Occipital lobe (tissue), 2 donors: Measurements from ENCODE around the gene UFD1. TPM values are rescaled to one million over a fixed set of nuclear protein-coding genes. Genes with fewer than 3 reads are reported as not detected.
"Not testable (repeated sequence)": the region's sequence is repeated elsewhere in the genome, so short reads cannot be mapped to it uniquely, and the experiment has no call there.

Experiments used
- DNase-seq: peaks from one replicate; lab custom pipeline; 2025; lab: John Stamatoyannopoulos, UW
- total RNA-seq: library from RNA; depleted of rRNA; stranded (reverse); fragments of >200 nt; gene quantifications from one replicate; pipeline ENCODE4 v1.2.3, GENCODE V29; 2014

The UFD1 gene
- total RNA-seq, 1 donor from 2014 or later, result 22.3 TPM

- no peak for DNase-seq
Observed at GRCh38 chr22:19449422-19449767, 29.6 kb downstream of the UFD1 start.

- no peak for DNase-seq
Observed at GRCh38 chr22:19448739-19449421, 30.1 kb downstream of the UFD1 start.

- peak; percentile 68 for DNase-seq
Observed at GRCh38 chr22:19448076-19448607, 30.9 kb downstream of the UFD1 start.

GRCh38 chr22:19447330-19448075, 31.5 kb downstream of the UFD1 start, which contains the start of gene C22orf39:
TSS of gene C22orf39 (minus strand) at chr22:19447711. CDS start at chr22:19447688, 23 bp downstream.
- DNase-seq, result peak; percentile 89

- DNase-seq, result no peak
Observed at GRCh38 chr22:19446603-19447329, 32.2 kb downstream of the UFD1 start.

GRCh38 chr22:19445279-19445982, 33.6 kb downstream of the UFD1 start:
- DNase-seq, result not testable (repeated sequence)

- DNase-seq, result no peak
Observed at GRCh38 chr22:19443544-19444211, 35.3 kb downstream of the UFD1 start.

- no peak for DNase-seq
Observed at GRCh38 chr22:19442166-19442565, 36.8 kb downstream of the UFD1 start.

- DNase-seq, result no peak
Observed at GRCh38 chr22:19440411-19441195, 38.4 kb downstream of the UFD1 start.

- DNase-seq, result no peak
Observed at GRCh38 chr22:19438298-19438697, 40.7 kb downstream of the UFD1 start.

GRCh38 chr22:19436444-19437161, 42.4 kb downstream of the UFD1 start:
- not testable (repeated sequence) for DNase-seq

- no peak for DNase-seq
Observed at GRCh38 chr22:19434829-19435580, 44.0 kb downstream of the UFD1 start.

GRCh38 chr22:19434401-19434800, 44.6 kb downstream of the UFD1 start:
- DNase-seq, result no peak

- DNase-seq, result peak; percentile 93
Observed at GRCh38 chr22:19432133-19432851, 46.7 kb downstream of the UFD1 start, which contains the start of gene MRPL40. TSS of gene MRPL40 (plus strand) at chr22:19432545. CDS start at chr22:19432555, 10 bp downstream.

GRCh38 chr22:19431649-19432132, 47.3 kb downstream of the UFD1 start, which contains the start of gene HIRA:
TSS of gene HIRA (minus strand) at chr22:19431733. CDS start at chr22:19431476, 257 bp downstream.
- peak; percentile 81 for DNase-seq

GRCh38 chr22:19430890-19431541, 48.0 kb downstream of the UFD1 start:
- no peak for DNase-seq
